Spleen (tissue), 7 donors: ENCODE measurements around the gene ALDH4A1.

Experiments used
- CTCF ChIP-seq, 11 experiments: fragments of 200-600 bp in 7 of 11; fragments of 450-650 bp in 4 of 11; sonication (generic) in 4 of 11; IDR thresholded peaks in 8 of 11; conservative IDR thresholded peaks in 3 of 11; 1 replicate in 7 of 11; 2 replicates in 4 of 11; pipeline versions ENCODE4 v1.4.0 to v1.8.0; 2016 to 2021; ENCODE audit warnings: antibody characterized with exemption in 11 of 11, inconsistent platforms in 4 of 11, mild to moderate bottlenecking in 1 of 11
- POLR2A ChIP-seq, 3 donors: fragments of 450-650 bp; IDR thresholded peaks; one replicate each; pipeline ENCODE4 v1.5.1; 2017; ENCODE audit warnings: antibody characterized with exemption in 3 of 3, mild to moderate bottlenecking in 1 of 3
- donor health status: DM: no; HTN: no; CAD: no; lungs with moderate emphysema.
- donor health status: DM: no; HTN: no; CAD: no.
- donor health status: DM: no; HTN: no; CAD: no.

GRCh38 chr1:18924221-18924691 lies 21.9 kb upstream of the ALDH4A1 start:
- TF ChIP-seq CTCF (IDR thresholded peaks at IDR 0.05 in 8 of 11, conservative IDR thresholded peaks at IDR 0.05 in 3 of 11), result no peak
- no peak for TF ChIP-seq POLR2A (IDR thresholded peaks at IDR 0.05)
